ENCODE data around the gene SPC24. TPM values are rescaled to one million over a fixed set of nuclear protein-coding genes. Genes with fewer than 3 reads are reported as not detected.

SPC24 gene
- total and polyA plus RNA-seq, 2 donors (not counting 3 experiments of a cell fraction or from before 2014, with no cell fraction given), result 19.8 to 70.0 TPM

DNA sequence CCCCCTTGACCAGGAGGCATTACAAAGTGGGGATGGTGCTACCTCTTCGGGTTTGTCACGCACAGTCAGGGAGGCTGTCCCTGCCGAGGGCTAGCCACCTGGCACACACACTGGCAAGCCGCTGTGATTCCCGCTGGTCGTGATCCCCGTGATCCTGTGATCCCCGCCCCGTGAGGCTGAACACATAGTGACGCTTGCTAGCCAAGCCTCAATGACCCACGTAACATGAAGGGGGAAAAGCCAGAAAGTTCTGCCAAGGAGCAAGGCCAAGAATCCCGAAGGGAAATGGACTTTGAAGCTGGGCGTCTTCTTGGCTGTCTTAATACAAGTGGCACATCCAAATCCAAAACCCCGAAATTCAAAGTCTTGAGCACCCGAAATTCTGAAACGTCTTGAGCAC lies 52.6 kb downstream of the SPC24 start:
- Histone ChIP-seq H3K9me3 (replicated peaks; ENCODE audit: control insufficient read depth, insufficient read depth, low read length) (no peaks in the 10 kb centered on the region), H3K27me3 (ENCODE audit: control insufficient read depth in 2 of 2, insufficient read depth in 2 of 2, low read length in 2 of 2) (no peaks in the 10 kb centered on the region), H3K27ac (ENCODE audit: insufficient read depth, low read depth, low read length) (no peak overlapping the region), H3K9me1 (replicated peaks; ENCODE audit: control insufficient read depth, extremely low read depth, insufficient read depth, low read length) (no peaks in the 10 kb centered on the region), H3K4me2 (ENCODE audit: insufficient read depth, low read length) (no peak overlapping the region), H3K4me3 (replicated peaks in 1 of 3; ENCODE audit: insufficient read depth in 1 of 3, low read depth in 1 of 3, low read length in 3 of 3) (no peak overlapping the region), H4K20me1 (replicated peaks; ENCODE audit: control insufficient read depth, extremely low read depth, insufficient read depth, low read length) (peaks cover 5% of the 10 kb centered on the region), H2AFZ (ENCODE audit: low read depth, low read length) (no peak overlapping the region), H3K79me2 (ENCODE audit: control insufficient read depth, insufficient read depth, low read length) (peaks cover 74% of the 10 kb centered on the region), H3K4me1 (ENCODE audit: control insufficient read depth, extremely low read depth, insufficient read depth, low read length) (peaks cover 8% of the 10 kb centered on the region), H3K36me3 (ENCODE audit: control insufficient read depth in 2 of 2, extremely low read depth in 1 of 2, insufficient read depth in 2 of 2, low read length in 2 of 2) (peaks cover 21 to 33% of the 10 kb centered on the region in 2 experiments), H3K9ac (replicated peaks; ENCODE audit: extremely low read depth, insufficient read depth, low read length) (no peak overlapping the region)
- intact Hi-C loops (cut with micrococcal nuclease), result no loop called here
- DNase-seq (ENCODE audit: low read depth, low spot score), result no peak
- dilution Hi-C loops (cut with MboI; ENCODE audit: extremely low pct_ligation_motif_present, low sequenced_read_pairs), result no loop called here
- CTCF ChIA-PET, result interaction anchor here (1.7 kb wide), 1 partner anchor 23 kb away, joined by 6 read pairs; no protein-coding TSS in a partner anchor
- BruUV-seq (replicated peaks), result no TSS peak
- TF ChIP-seq GATA2 (IDR thresholded peaks at IDR 0.05; ENCODE audit: insufficient read depth, insufficient read length, low read depth, low read length) (no peak), EZH2 (IDR thresholded peaks at IDR 0.05; ENCODE audit: borderline replicate concordance, low read depth, low read length, severe bottlenecking) (no peak), POLR2A (IDR thresholded peaks at IDR 0.05; ENCODE audit: low read depth, low read length) (no peak), JUN (IDR thresholded peaks at IDR 0.05; ENCODE audit: borderline replicate concordance, insufficient read depth, insufficient read length, low read depth) (no peak), MYC (IDR thresholded peaks at IDR 0.05; ENCODE audit: low read depth, low read length) (no peak)
- TF ChIP-seq, protein P1, sequence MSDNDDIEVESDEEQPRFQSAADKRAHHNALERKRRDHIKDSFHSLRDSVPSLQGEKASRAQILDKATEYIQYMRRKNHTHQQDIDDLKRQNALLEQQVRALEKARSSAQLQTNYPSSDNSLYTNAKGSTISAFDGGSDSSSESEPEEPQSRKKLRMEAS (IDR thresholded peaks at IDR 0.05; ENCODE audit: insufficient read depth, insufficient read length), result no peak
- no peak for FAIRE-seq
- POLR2A ChIA-PET, result no interaction called here

DNA sequence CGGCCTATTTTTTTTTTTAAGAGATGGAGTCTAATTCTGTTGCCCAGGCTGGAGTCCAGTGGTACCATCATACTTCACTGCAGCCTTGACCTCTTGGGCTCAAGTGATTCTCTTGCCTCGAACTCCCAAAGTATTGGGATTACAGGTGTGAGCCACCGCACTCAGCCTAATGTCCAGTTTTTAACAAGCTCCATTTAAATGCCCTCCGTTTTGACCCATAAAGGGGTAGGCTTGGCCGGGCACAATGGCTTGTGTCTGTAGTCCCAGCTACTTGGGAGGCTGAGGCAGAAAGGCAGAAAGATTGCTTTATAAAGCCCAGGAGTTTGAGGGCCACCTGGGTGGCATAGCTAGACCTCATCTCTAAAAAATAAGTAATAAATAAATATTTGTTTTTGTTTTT lies 54.5 kb downstream of the SPC24 start:
- H3K9me1 ChIP-seq (replicated peaks; ENCODE audit: control insufficient read depth, extremely low read depth, insufficient read depth, low read length), result no peaks in the 10 kb centered on the region
- H2AFZ ChIP-seq (ENCODE audit: low read depth, low read length), result no peak overlapping the region
- no peak for TF ChIP-seq POLR2AphosphoS5 (IDR thresholded peaks at IDR 0.05; ENCODE audit: insufficient read depth, low read depth, low read length)
- TF ChIP-seq GATA2 (IDR thresholded peaks at IDR 0.05; ENCODE audit: insufficient read depth, insufficient read length, low read depth, low read length), result no peak
- TF ChIP-seq JUN (IDR thresholded peaks at IDR 0.05; ENCODE audit: borderline replicate concordance, insufficient read depth, insufficient read length, low read depth), result no peak
- no peak for TF ChIP-seq MYC (IDR thresholded peaks at IDR 0.05; ENCODE audit: low read depth, low read length)
- TF ChIP-seq, protein P2, sequence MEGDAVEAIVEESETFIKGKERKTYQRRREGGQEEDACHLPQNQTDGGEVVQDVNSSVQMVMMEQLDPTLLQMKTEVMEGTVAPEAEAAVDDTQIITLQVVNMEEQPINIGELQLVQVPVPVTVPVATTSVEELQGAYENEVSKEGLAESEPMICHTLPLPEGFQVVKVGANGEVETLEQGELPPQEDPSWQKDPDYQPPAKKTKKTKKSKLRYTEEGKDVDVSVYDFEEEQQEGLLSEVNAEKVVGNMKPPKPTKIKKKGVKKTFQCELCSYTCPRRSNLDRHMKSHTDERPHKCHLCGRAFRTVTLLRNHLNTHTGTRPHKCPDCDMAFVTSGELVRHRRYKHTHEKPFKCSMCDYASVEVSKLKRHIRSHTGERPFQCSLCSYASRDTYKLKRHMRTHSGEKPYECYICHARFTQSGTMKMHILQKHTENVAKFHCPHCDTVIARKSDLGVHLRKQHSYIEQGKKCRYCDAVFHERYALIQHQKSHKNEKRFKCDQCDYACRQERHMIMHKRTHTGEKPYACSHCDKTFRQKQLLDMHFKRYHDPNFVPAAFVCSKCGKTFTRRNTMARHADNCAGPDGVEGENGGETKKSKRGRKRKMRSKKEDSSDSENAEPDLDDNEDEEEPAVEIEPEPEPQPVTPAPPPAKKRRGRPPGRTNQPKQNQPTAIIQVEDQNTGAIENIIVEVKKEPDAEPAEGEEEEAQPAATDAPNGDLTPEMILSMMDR (IDR thresholded peaks at IDR 0.05; ENCODE audit: extremely low read depth in 1 of 2, insufficient read depth in 1 of 2, low read depth in 1 of 2, low read length in 2 of 2), result no peak
- TF ChIP-seq POLR2A (IDR thresholded peaks at IDR 0.05; ENCODE audit: low read depth, low read length), result no peak
- TF ChIP-seq, protein P1 (IDR thresholded peaks at IDR 0.05; ENCODE audit: insufficient read depth, insufficient read length), result no peak
- TF ChIP-seq FOS (IDR thresholded peaks at IDR 0.05; ENCODE audit: borderline replicate concordance, insufficient read depth, low read length), result no peak
- TF ChIP-seq EZH2 (IDR thresholded peaks at IDR 0.05; ENCODE audit: borderline replicate concordance, low read depth, low read length, severe bottlenecking), result no peak
- no peaks in the 10 kb centered on the region for H3K27me3 ChIP-seq (ENCODE audit: control insufficient read depth in 2 of 2, insufficient read depth in 2 of 2, low read length in 2 of 2)
- H4K20me1 ChIP-seq (replicated peaks; ENCODE audit: control insufficient read depth, extremely low read depth, insufficient read depth, low read length), result peaks cover 5% of the 10 kb centered on the region
- H3K9ac ChIP-seq (replicated peaks; ENCODE audit: extremely low read depth, insufficient read depth, low read length), result no peak overlapping the region
- H3K79me2 ChIP-seq (ENCODE audit: control insufficient read depth, insufficient read depth, low read length), result peaks cover 82% of the 10 kb centered on the region
- no peak overlapping the region for H3K27ac ChIP-seq (ENCODE audit: insufficient read depth, low read depth, low read length)
- no peak for DNase-seq (ENCODE audit: low read depth, low spot score)
- ChIA-PET CTCF (interaction anchor here (0.6 to 2.7 kb wide), 4 partner anchors 9 to 66 kb away, joined by 3 to 15 read pairs (median 6); partner anchors contain the start of gene LDLR), POLR2A (no interaction called here)
- no TSS peak for BruUV-seq (replicated peaks)
- dilution Hi-C loops (cut with MboI; ENCODE audit: extremely low pct_ligation_motif_present, low sequenced_read_pairs), result no loop called here
- intact Hi-C loops (cut with micrococcal nuclease), result no loop called here
- H3K4me3 ChIP-seq (replicated peaks in 1 of 3; ENCODE audit: insufficient read depth in 1 of 3, low read depth in 1 of 3, low read length in 3 of 3), result no peak overlapping the region
- H3K36me3 ChIP-seq (ENCODE audit: control insufficient read depth in 2 of 2, extremely low read depth in 1 of 2, insufficient read depth in 2 of 2, low read length in 2 of 2), result peaks cover 10 to 26% of the 10 kb centered on the region in 2 experiments
- H3K9me3 ChIP-seq (replicated peaks; ENCODE audit: control insufficient read depth, insufficient read depth, low read length), result no peaks in the 10 kb centered on the region
- FAIRE-seq, result no peak
- peaks cover 19% of the 10 kb centered on the region for H3K4me1 ChIP-seq (ENCODE audit: control insufficient read depth, extremely low read depth, insufficient read depth, low read length)
- no peak overlapping the region for H3K4me2 ChIP-seq (ENCODE audit: insufficient read depth, low read length)

Measured in endothelial cell of umbilical vein (primary cell).